NCI-H1092 treated with DMSO at 0.1 percent for 48 hours (cell line): ENCODE measurements around the gene HNRNPU.

Experiments
- DNase-seq: peaks from one replicate; lab custom pipeline; 2025; lab: John Stamatoyannopoulos, UW

Gene HNRNPU

GRCh38 chr1:244864253-244865027 lies at the start of gene HNRNPU:
Gene HNRNPU (minus strand): TSS chr1:244864543. CDS start chr1:244864307, 236 bp downstream.
- peak; percentile 99 for DNase-seq

- no peak for DNase-seq
Observed at GRCh38 chr1:244913806-244914205, 49.5 kb upstream of the HNRNPU start.

GRCh38 chr1:244904119-244904518 lies 39.8 kb upstream of the HNRNPU start:
- DNase-seq = no peak

- DNase-seq = no peak
Observed at GRCh38 chr1:244901400-244902015, 37.2 kb upstream of the HNRNPU start.

GRCh38 chr1:244897476-244898254 lies 33.3 kb upstream of the HNRNPU start:
- peak; percentile 53 for DNase-seq

GRCh38 chr1:244896550-244896949 lies 32.2 kb upstream of the HNRNPU start:
- DNase-seq = no peak

- DNase-seq = no peak
Observed at GRCh38 chr1:244893836-244894235, 29.5 kb upstream of the HNRNPU start.

- DNase-seq = no peak
Observed at GRCh38 chr1:244887281-244887680, 22.9 kb upstream of the HNRNPU start.

- DNase-seq = no peak
Observed at GRCh38 chr1:244881552-244882280, 17.4 kb upstream of the HNRNPU start.

GRCh38 chr1:244878681-244879080 lies 14.3 kb upstream of the HNRNPU start:
- DNase-seq = no peak

GRCh38 chr1:244876228-244876910 lies 12.0 kb upstream of the HNRNPU start:
- DNase-seq = no peak

- DNase-seq = no peak
Observed at GRCh38 chr1:244874974-244875579, 10.7 kb upstream of the HNRNPU start.

- DNase-seq = no peak
Observed at GRCh38 chr1:244869950-244870349, 5.6 kb upstream of the HNRNPU start.

GRCh38 chr1:244869364-244869827 lies 5.1 kb upstream of the HNRNPU start:
- DNase-seq = no peak

GRCh38 chr1:244868484-244869363 lies 4.4 kb upstream of the HNRNPU start:
- DNase-seq = no peak

- DNase-seq = no peak
Observed at GRCh38 chr1:244866355-244866754, 2.0 kb upstream of the HNRNPU start.

- DNase-seq = no peak
Observed at GRCh38 chr1:244865820-244866219, 1.5 kb upstream of the HNRNPU start.

- no peak for DNase-seq
Observed at GRCh38 chr1:244865028-244865371, 657 bp upstream of the HNRNPU start.

- no peak for DNase-seq
Observed at GRCh38 chr1:244863491-244864252, 671 bp downstream of the HNRNPU start.
